GM08714 (cell line): ENCODE data around the gene FGF21.
"Not testable (repeated sequence)": the region's sequence is repeated elsewhere in the genome, so short reads cannot be mapped to it uniquely, and the experiment has no call there.

Experiments used
- H3K4me3 ChIP-seq: fragments of 200-500 bp; sonication (Bioruptor generic); 2 replicates; pipeline ENCODE4 v1.5.1; 2014; ENCODE audit warnings: mild to moderate bottlenecking, low read length, inconsistent platforms
- ZNF274 ChIP-seq: IDR thresholded peaks from 2 replicates; pipeline ENCODE4 v1.6.1; 2012; ENCODE audit warnings: mild to moderate bottlenecking, low read depth, low read length

FGF21 gene

DNA sequence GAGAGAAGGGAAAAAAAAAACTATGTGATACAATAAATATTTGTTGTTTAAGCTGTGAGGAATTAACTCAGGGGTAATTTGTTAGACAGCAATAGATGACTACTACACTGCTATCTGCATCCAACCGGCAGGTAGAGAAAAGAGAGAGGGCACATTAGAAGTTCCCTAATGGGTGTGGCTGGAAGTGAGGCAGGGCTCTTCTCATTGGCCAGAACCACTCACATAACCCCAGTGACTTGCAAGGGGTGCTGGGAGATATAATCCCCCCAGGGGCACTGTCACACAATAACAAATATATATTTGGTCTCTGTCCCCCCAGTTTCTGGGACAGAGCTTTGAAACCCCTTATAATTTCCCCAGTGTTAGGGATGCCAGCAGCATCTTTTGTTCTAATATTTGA is 24.3 kb downstream of the FGF21 start:
- no peak for TF ChIP-seq ZNF274

DNA sequence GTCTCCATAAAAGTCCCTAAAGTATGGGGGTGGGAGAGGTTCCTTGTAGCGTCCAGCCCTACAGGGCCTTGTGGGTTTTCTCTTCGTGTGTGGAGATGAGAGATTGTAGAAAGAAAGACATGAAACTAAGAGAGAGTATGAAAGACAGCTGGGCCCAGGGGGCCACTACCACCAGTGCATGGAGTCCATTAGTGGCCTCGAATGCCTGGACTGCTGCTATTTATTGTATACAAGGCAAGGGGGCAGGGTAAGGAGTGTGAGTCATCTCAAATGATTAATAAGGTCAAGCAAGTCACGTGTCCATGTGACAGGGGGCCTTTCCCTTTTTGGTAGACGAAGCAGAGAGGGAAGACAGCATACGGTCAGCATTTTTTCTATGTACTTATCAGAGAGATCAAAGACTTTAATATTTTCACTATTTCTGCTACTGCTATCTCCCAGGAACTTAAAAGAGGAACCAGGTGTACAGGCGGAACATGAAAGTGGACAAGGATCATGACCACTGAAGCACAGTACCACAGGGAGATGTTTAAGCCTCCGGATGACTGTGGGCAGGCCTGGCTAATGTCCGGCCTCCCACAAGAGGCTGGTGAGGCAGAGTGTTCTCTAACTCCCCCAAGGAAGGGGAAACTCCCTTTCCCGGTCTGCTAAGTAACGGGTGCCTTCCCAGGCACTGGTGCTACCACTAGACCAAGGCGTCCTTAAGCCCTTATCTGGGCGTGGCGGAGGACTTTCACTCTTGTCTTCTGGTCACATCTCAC is 25.5 kb downstream of the FGF21 start:
- H3K4me3 ChIP-seq = no peak overlapping the region
- no peak for TF ChIP-seq ZNF274

More for the DNA sequence above, 24.3 kb downstream of the FGF21 start:
- H3K4me3 ChIP-seq = no peak overlapping the region

DNA sequence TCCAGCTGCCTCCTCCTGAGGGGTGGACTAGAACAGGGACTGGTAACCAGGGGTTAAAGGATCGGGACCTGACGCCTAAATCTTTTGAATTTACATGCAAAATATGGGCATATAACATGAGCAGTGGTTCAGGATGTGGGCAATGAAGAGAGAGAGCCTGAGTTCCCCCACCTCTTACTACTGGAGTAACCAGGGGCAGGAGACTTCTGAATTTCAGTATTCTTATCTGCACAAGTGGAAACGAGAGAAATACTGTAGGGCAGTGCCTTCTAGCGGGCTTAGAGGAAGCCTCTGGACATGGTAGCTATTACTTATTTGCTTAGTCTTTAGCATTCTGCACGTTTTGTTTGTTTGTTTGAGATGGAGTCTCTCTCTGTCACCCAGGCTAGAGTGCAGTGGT is 29.2 kb downstream of the FGF21 start:
- H3K4me3 ChIP-seq = no peak overlapping the region
- no peak for TF ChIP-seq ZNF274

DNA sequence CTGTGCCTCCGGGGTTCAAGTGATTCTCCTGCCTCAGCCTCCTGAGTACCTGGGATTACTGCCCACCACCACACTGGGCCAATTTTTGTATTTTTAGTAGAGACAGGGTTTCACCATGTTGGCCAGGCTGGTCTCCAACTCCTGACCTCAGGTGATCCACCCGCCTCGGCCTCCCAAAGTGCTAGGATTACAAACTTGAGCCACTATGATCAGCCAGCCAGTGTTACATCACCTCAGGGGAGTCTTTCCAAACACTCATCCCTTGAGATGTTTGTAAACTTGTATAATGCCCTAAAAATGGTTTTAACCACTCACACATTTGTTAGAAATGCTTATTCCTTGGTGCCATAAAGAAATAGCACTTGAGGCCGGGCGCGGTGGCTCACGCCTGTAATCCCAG is 31.1 kb downstream of the FGF21 start:
- H3K4me3 ChIP-seq = not testable (repeated sequence)

DNA sequence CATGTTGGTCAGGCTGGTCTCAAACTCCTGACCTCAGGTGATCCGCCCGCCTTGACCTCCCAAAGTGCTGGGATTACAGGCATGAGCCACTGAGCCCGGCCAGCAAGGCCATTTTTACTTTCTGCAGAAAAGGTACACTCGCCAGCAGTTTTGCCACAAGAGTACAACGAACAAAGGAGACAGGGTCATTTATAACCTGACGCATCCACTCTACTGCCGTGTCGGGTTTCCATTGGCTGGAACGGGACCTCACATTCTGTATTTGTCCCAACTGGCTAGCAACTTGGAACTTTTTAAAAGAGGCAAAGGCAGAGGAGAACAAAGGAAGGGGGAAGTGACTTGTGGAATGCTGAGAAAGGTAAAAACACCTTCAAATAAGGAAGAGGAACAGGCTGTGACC is 32.0 kb downstream of the FGF21 start:
- H3K4me3 ChIP-seq = not testable (repeated sequence)

DNA sequence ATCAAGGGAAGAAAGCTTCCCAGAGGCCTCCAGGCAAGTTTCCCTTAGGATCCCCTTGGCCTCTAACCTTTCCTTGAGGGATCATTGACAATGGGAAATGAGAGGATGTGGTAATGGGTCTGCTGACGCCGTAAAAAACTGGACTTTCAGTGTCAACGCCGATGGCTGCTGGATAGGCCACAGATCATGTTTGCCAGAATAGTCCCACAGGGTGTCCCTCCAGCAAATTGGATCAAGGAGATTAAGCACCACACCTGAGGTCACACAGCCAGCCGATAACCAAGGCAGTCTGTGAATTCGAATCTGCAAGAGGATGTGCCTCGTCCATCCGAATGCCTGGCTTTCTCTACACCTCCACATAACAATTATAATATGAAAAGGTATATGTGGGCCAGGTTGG is 37.9 kb downstream of the FGF21 start:
- TF ChIP-seq ZNF274 = no peak
- no peak overlapping the region for H3K4me3 ChIP-seq

DNA sequence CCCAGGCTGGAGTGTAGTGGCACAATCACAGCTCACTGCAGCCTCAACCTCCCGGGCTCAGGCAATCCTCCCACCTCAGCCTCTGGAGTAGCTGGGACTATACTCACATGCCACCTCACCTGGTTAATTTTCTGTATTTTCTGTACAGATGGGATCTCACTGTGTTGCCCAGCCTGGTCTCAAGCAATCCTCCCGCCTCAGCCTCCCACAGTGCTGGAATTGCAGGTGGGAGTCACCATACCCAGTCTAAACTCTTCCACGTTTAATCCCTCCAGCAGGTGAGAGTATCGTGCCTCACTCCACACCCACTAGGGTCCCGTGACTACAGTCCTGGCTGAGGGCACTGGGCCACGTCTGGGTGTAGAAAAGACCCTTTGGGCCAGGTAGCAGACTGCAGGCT is 39.0 kb downstream of the FGF21 start:
- TF ChIP-seq ZNF274 = no peak
- H3K4me3 ChIP-seq = no peak overlapping the region

DNA sequence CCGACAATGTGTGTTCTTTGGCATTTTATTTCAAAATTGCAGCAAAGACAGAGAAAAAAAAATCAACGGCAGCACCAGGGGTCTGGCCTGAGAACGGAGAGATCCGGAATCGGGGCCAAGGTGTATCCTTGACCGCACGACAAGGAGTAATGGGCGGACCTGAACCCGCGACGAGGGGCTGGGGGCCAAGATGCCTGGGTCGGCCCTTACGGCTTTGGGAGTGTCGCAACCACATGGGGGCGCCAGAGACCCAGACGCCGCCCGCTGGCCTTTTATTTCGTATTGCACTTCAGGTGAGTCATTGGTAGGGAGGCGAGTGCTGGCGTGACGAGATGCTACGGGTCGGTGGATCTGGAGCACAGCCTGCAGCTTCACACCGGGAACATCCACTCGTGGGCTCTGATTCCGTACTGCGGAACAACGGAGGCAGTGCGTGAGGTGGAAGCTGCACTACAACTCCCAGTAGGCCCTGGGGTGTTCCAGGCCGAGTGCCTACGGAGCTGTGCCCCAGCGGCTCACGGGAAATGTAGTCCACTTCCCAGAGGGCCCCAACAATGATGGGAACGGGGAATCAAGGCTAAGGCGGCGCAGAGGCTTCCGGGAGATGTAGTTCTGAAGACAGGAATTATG is 39.8 kb downstream of the FGF21 start:
- H3K4me3 ChIP-seq = peak overlapping the region; percentile 52; the same call in 1 of the 2 replicates
- TF ChIP-seq ZNF274 = no peak

DNA sequence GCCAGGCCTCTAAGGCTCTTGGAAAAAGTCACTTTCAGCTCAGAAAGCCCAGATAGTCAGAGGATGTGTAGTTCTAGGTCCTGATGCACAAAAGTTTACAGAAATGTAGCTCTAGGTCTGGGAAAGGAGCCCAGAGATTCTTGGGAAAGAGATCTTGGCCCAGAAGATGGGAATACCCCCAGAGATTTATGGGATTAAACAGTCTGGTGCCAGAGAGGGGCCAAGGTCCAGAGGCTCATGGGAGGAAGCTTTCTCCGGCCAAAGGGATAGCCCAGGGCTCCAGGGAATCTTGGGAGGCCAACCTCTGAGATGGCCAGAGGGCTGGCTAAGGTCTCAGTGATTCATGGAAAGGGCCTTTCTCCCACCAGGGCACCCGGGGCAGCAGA is 40.4 kb downstream of the FGF21 start:
- no peak overlapping the region for H3K4me3 ChIP-seq

DNA sequence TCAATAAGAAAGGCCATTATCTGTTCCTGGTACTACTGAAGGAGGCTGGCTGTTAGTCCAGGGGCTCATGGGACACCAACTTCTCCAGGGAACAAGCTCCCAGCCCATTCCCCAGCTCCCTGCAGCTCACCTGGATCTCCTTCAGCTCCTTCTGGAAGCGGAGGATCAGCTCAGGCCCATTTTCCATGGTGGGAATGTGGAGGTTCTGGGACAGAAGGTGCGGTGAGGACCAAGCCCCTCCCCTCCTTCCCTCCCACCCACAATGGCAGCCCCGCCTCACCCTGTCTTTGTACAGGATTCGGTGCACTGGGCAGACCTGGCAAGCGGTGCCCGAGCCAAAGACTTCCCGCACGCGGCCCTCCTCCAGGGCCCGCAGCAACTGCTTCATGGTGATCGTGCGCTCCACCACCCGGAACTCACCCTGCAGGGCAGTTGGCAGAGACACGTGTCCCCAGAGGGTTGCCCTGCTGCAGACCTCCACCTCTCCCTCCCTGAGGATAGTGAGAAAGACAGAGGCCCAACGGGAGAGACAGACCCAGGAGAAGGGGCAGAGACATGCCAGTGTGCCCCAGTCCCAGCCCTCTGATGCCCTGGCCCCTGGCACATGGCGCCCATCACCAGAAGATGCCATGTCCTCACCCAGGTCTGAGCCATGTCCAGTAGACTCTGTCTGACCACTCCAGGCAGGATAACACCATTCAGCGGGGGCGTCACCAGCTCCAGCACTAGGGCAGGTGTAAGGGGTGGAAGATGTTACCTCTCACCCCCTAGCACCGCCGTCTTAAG is 41.2 kb downstream of the FGF21 start:
- TF ChIP-seq ZNF274 = no peak

More for the DNA sequence above, 40.4 kb downstream of the FGF21 start:
- TF ChIP-seq ZNF274 = no peak

DNA sequence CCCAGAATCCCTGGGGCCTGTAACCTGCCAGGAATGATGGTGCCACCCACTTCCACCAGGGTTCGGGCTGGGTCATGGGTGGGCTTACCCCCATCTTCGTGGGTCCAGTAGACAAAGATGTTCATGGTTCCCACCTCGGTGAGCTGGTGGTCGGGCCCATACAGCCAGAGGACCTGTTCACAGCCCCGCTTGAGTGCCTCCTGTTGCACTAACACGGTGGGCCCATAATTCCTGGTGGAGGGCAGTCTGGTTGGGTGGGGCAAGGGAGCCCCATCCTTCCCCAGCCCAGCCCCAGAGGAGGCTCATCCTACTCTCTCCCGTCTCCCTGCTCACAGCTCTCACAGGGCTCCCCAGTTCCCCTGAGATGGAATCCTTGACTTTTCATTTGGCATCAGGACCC is 41.8 kb downstream of the FGF21 start:
- no peak for TF ChIP-seq ZNF274
- H3K4me3 ChIP-seq = no peak overlapping the region

More for the DNA sequence above, 41.2 kb downstream of the FGF21 start:
- no peak overlapping the region for H3K4me3 ChIP-seq

DNA sequence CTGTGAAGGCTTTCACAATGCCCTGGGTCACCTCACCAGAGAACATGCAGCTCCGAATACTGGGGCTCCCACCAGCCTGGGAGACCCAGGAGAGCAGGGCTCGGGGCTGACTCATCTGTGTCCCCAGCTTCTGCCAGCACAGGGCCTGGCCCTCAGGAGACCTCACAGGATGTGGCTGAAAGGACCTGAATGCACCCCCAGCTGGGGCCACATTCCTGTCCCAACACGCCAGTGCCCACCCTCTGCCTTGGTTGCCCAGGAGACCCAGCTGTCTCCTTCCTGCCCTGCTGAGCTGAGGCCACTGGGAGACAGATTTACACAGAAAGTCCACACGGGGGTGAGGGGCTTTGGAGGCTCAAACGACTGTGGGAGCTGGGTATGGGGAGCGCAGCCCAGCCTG is 43.6 kb downstream of the FGF21 start:
- no peak for TF ChIP-seq ZNF274
- no peak overlapping the region for H3K4me3 ChIP-seq

DNA sequence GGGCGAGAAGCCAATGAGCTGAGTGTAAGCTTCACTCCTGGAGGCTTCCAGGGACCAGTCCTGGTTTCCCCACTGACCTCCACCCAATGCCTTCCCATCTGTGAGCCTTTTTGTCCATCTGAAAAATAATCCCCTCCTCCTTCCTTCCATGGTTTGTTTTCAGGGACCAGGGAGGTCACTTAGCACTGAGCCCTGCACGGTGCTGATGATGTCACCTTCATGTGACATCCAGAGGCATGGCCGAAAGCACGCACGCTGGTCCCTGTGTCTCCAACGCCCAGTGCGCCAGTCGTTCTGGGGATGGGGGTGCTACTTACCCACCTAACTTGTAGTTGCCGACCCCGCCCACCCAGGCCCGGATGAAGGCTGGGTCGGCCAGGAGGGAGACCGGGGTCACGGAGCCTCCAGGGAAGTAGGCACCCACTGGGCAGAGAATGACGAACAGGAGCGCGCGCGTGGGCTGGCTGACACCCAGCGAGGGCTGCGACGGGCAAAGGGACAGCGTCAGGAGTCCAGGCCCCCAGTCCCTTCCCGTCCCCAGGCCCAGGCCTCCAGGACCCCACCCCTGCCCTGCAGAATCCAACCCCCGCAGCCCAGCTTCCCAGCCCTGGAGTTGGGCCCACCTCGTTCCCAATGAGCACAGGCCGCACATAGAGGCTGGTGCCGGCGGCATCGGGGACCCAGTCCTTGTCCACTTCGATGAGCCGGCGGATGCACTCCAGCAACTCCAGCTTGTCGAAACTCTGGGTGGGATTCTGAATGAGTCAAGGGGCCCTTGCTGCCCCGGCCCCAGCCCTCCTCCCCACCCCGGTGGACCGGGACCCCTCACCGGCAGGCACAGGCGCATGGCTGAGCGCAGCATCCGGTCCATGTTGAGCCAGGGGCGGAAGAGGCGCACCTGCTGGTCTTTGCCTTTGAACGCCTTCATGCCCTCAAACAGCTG is 44.3 kb downstream of the FGF21 start:
- no peak overlapping the region for H3K4me3 ChIP-seq
- TF ChIP-seq ZNF274 = no peak

DNA sequence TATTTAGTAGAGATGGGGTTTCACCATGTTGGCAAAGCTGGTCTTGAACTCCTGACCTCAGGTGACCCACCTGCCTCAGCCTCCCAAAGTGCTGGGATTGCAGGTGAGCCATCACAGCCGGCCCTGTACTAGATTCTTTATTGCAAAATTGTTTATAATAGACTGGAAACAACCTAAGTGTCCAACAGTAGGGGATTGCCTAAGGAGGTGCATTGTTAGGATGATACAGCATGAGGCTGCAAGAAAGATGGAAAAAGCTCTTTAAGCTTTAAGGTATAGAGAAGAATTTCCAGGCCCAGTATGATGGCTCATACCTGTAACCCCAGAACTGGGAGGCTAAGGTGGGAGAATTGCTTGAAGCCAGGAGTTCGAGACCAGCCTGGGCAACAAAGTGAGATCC is 47.3 kb downstream of the FGF21 start:
- no peak overlapping the region for H3K4me3 ChIP-seq
- TF ChIP-seq ZNF274 = no peak
